ENCODE results near the gene UVRAG. TPM values are rescaled to one million over a fixed set of nuclear protein-coding genes. Genes with fewer than 3 reads are reported as not detected.

The UVRAG gene
- polyA plus RNA-seq, 2 donors, result 3.1 to 3.8 TPM

DNA sequence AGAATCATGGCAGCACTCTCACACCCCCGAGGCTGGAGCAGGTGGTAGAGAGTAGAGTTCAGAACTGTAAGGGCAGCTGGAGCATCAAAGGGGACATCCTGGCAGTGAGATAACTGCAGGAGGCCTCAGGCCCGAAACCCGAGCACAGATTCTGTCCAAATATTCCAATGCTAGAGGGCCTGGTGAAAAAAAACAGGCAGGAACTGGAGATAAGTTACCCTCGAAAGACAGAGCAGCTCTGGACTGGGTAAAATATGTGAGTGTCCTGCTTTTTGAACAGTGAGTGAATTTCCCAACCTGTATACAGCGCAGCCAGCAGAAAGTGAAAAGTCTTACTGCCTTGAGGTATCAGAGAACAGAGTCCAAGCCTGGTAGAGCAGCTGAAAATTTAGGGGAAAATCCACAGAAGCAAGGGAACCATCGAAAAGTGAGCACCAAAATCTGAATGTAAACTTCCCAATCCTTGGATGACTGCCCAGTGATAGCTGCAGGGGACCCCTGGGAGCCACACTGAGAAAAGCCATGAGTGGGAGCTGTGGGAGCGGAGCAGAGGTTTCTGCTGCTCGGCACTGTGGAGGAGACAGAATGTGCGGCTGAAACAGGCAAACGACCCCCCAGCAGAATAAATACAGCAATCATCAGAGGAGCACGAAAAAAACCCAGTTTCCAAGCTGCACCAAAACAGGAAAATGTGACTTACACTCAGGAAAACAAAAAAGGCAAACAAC, 340.7 kb downstream of the UVRAG start:
- Histone ChIP-seq H3K27me3 (ENCODE audit: control insufficient read depth in 1 of 2, insufficient read depth in 2 of 2, low read length in 2 of 2) (no peaks in the 10 kb centered on the region), H3K4me1 (ENCODE audit: control insufficient read depth in 2 of 2, insufficient read depth in 2 of 2, low read length in 1 of 2) (peaks cover 0 to 5% of the 10 kb centered on the region in 2 donors), H3K27ac (ENCODE audit: low read depth in 2 of 2, low read length in 1 of 2) (no peak overlapping the region), H3K9me3 (ENCODE audit: control insufficient read depth in 2 of 2, insufficient read depth in 1 of 2, low read depth in 1 of 2, low read length in 1 of 2) (no peaks in the 10 kb centered on the region), H3K4me3 (ENCODE audit: low read depth in 1 of 2, low read length in 2 of 2) (no peak overlapping the region), H3K36me3 (ENCODE audit: control insufficient read depth in 2 of 2, insufficient read depth in 2 of 2, low read length in 1 of 2) (no peaks in the 10 kb centered on the region)
- 79 to 81% methylated on average over 11 of the region's 11 CpGs for WGBS, 2 donors

GRCh38 chr11:76156971-76157427, 342.0 kb downstream of the UVRAG start:
- no peaks in the 10 kb centered on the region for H3K36me3 ChIP-seq (ENCODE audit: control insufficient read depth in 2 of 2, insufficient read depth in 2 of 2, low read length in 1 of 2)
- H3K9me3 ChIP-seq (ENCODE audit: control insufficient read depth in 2 of 2, insufficient read depth in 1 of 2, low read depth in 1 of 2, low read length in 1 of 2), result no peaks in the 10 kb centered on the region
- H3K4me1 ChIP-seq (ENCODE audit: control insufficient read depth in 2 of 2, insufficient read depth in 2 of 2, low read length in 1 of 2), result peaks cover under 1 to 4% of the 10 kb centered on the region in 2 donors
- no peak overlapping the region for H3K27ac ChIP-seq (ENCODE audit: low read depth in 2 of 2, low read length in 1 of 2)
- WGBS, 2 donors, result 81 to 89% methylated on average over 12 of the region's 12 CpGs
- H3K27me3 ChIP-seq (ENCODE audit: control insufficient read depth in 1 of 2, insufficient read depth in 2 of 2, low read length in 2 of 2), result no peaks in the 10 kb centered on the region
- no peak overlapping the region for H3K4me3 ChIP-seq (ENCODE audit: low read depth in 1 of 2, low read length in 2 of 2)

GRCh38 chr11:76157891-76158290, 342.9 kb downstream of the UVRAG start:
- Histone ChIP-seq H3K4me1 (ENCODE audit: control insufficient read depth in 2 of 2, insufficient read depth in 2 of 2, low read length in 1 of 2) (peaks cover 0 to 4% of the 10 kb centered on the region in 2 donors), H3K4me3 (ENCODE audit: low read depth in 1 of 2, low read length in 2 of 2) (no peak overlapping the region), H3K9me3 (ENCODE audit: control insufficient read depth in 2 of 2, insufficient read depth in 1 of 2, low read depth in 1 of 2, low read length in 1 of 2) (no peaks in the 10 kb centered on the region), H3K36me3 (ENCODE audit: control insufficient read depth in 2 of 2, insufficient read depth in 2 of 2, low read length in 1 of 2) (no peaks in the 10 kb centered on the region), H3K27ac (ENCODE audit: low read depth in 2 of 2, low read length in 1 of 2) (no peak overlapping the region), H3K27me3 (ENCODE audit: control insufficient read depth in 1 of 2, insufficient read depth in 2 of 2, low read length in 2 of 2) (no peaks in the 10 kb centered on the region)
- 77 to 82% methylated on average over 7 of the region's 7 CpGs for WGBS, 2 donors

GRCh38 chr11:76158394-76159302, 343.6 kb downstream of the UVRAG start:
- Histone ChIP-seq H3K9me3 (ENCODE audit: control insufficient read depth in 2 of 2, insufficient read depth in 1 of 2, low read depth in 1 of 2, low read length in 1 of 2) (no peaks in the 10 kb centered on the region), H3K4me3 (ENCODE audit: low read depth in 1 of 2, low read length in 2 of 2) (no peak overlapping the region), H3K27ac (ENCODE audit: low read depth in 2 of 2, low read length in 1 of 2) (no peak overlapping the region), H3K36me3 (ENCODE audit: control insufficient read depth in 2 of 2, insufficient read depth in 2 of 2, low read length in 1 of 2) (no peaks in the 10 kb centered on the region), H3K4me1 (ENCODE audit: control insufficient read depth in 2 of 2, insufficient read depth in 2 of 2, low read length in 1 of 2) (peaks cover 0 to 4% of the 10 kb centered on the region in 2 donors), H3K27me3 (ENCODE audit: control insufficient read depth in 1 of 2, insufficient read depth in 2 of 2, low read length in 2 of 2) (no peaks in the 10 kb centered on the region)
- WGBS, 2 donors, result 85 to 87% methylated on average over 24 of the region's 24 CpGs

GRCh38 chr11:76159303-76159937, 344.4 kb downstream of the UVRAG start:
- H3K4me1 ChIP-seq (ENCODE audit: control insufficient read depth in 2 of 2, insufficient read depth in 2 of 2, low read length in 1 of 2), result peaks cover 0 to 4% of the 10 kb centered on the region in 2 donors
- no peak overlapping the region for H3K4me3 ChIP-seq (ENCODE audit: low read depth in 1 of 2, low read length in 2 of 2)
- 83 to 90% methylated on average over 14 of the region's 14 CpGs for WGBS, 2 donors
- no peak overlapping the region for H3K27ac ChIP-seq (ENCODE audit: low read depth in 2 of 2, low read length in 1 of 2)
- no peaks in the 10 kb centered on the region for H3K36me3 ChIP-seq (ENCODE audit: control insufficient read depth in 2 of 2, insufficient read depth in 2 of 2, low read length in 1 of 2)
- H3K27me3 ChIP-seq (ENCODE audit: control insufficient read depth in 1 of 2, insufficient read depth in 2 of 2, low read length in 2 of 2), result no peaks in the 10 kb centered on the region
- no peaks in the 10 kb centered on the region for H3K9me3 ChIP-seq (ENCODE audit: control insufficient read depth in 2 of 2, insufficient read depth in 1 of 2, low read depth in 1 of 2, low read length in 1 of 2)

DNA sequence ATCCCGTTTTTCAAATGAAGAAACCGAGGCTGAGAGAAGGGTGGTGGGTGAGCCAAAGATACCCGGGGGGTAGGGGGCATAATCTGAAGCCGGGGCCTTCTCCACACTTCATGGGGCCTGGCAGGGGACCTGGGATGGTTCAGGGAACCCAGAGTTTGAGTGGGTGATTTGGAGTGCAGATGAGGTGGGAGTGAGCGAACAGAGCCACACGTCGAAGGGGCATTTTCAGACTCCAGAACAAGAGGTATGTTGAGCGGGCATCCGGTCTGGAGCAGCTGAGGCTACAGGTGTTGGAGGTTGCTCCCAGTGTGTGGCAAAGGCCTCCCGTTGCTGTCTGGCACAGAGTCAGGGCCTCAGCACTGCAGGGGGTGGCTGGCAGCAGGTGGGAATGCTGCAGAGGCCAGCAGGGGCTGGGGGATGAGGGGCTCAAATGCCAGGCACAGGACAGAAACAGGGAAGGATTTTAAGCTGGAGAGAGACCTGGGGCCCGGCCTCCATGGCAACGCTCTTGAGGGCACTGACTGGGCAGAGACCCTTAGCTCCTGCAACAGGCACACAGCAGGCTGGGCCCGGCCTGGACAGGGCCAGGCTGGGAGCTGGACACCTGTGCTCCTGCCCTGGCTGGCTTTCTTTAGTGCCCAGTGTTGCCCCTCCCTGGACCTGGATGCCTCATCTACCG, 345.1 kb downstream of the UVRAG start:
- H3K9me3 ChIP-seq (ENCODE audit: control insufficient read depth in 2 of 2, insufficient read depth in 1 of 2, low read depth in 1 of 2, low read length in 1 of 2), result no peaks in the 10 kb centered on the region
- peaks cover 0 to 4% of the 10 kb centered on the region in 2 donors for H3K4me1 ChIP-seq (ENCODE audit: control insufficient read depth in 2 of 2, insufficient read depth in 2 of 2, low read length in 1 of 2)
- 79 to 83% methylated on average over 12 to 14 of the region's 14 CpGs for WGBS, 2 donors
- no peak overlapping the region for H3K27ac ChIP-seq (ENCODE audit: low read depth in 2 of 2, low read length in 1 of 2)
- H3K27me3 ChIP-seq (ENCODE audit: control insufficient read depth in 1 of 2, insufficient read depth in 2 of 2, low read length in 2 of 2), result no peaks in the 10 kb centered on the region
- H3K36me3 ChIP-seq (ENCODE audit: control insufficient read depth in 2 of 2, insufficient read depth in 2 of 2, low read length in 1 of 2), result no peaks in the 10 kb centered on the region
- H3K4me3 ChIP-seq (ENCODE audit: low read depth in 1 of 2, low read length in 2 of 2), result no peak overlapping the region

- Histone ChIP-seq H3K27me3 (ENCODE audit: control insufficient read depth in 1 of 2, insufficient read depth in 2 of 2, low read length in 2 of 2) (no peaks in the 10 kb centered on the region), H3K4me1 (ENCODE audit: control insufficient read depth in 2 of 2, insufficient read depth in 2 of 2, low read length in 1 of 2) (peaks cover 0 to 4% of the 10 kb centered on the region in 2 donors), H3K9me3 (ENCODE audit: control insufficient read depth in 2 of 2, insufficient read depth in 1 of 2, low read depth in 1 of 2, low read length in 1 of 2) (no peaks in the 10 kb centered on the region), H3K27ac (ENCODE audit: low read depth in 2 of 2, low read length in 1 of 2) (no peak overlapping the region), H3K4me3 (ENCODE audit: low read depth in 1 of 2, low read length in 2 of 2) (no peak overlapping the region), H3K36me3 (ENCODE audit: control insufficient read depth in 2 of 2, insufficient read depth in 2 of 2, low read length in 1 of 2) (no peaks in the 10 kb centered on the region)
- WGBS, 2 donors, result 74 to 86% methylated on average over 8 of the region's 8 CpGs
These were observed 345.8 kb downstream of the UVRAG start for GRCh38 chr11:76160856-76161255.

DNA sequence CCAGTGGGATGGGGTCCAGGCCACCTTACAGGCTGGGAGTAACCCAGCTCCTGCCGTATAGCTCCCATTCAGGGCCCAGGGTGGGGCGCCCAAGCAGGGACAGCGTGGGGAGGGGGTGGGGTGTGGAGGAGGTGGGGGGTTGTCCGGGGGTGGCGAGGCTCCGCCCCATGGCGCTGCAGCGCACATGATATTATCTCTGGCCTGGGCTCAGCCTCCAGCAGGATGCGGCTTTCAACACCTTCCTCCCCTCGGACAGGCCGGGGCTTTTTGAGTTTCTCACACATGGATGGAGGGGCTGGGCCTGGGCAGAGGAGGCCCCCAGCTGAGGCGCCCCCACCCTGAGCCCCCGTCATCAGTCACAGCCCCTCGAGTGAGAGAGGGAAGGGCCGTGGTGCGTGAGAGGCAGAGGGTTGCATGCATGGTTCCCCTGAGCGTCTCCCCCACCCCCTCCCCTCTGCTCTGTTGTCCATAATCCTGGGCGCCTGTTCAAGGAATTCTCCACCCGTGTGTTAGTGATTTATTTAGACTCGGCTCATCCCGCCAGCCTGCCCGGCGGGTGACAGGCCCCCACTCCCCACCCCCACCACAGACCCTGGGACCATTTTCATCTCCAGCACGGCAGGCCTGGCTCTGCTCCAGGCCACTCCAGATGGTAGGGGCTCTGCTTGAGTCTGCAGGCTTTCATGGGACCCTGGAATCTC, 346.4 kb downstream of the UVRAG start:
- Histone ChIP-seq H3K27me3 (ENCODE audit: control insufficient read depth in 1 of 2, insufficient read depth in 2 of 2, low read length in 2 of 2) (no peaks in the 10 kb centered on the region), H3K4me1 (ENCODE audit: control insufficient read depth in 2 of 2, insufficient read depth in 2 of 2, low read length in 1 of 2) (peaks cover 0 to 4% of the 10 kb centered on the region in 2 donors), H3K9me3 (ENCODE audit: control insufficient read depth in 2 of 2, insufficient read depth in 1 of 2, low read depth in 1 of 2, low read length in 1 of 2) (no peaks in the 10 kb centered on the region), H3K4me3 (ENCODE audit: low read depth in 1 of 2, low read length in 2 of 2) (no peak overlapping the region), H3K36me3 (ENCODE audit: control insufficient read depth in 2 of 2, insufficient read depth in 2 of 2, low read length in 1 of 2) (no peaks in the 10 kb centered on the region), H3K27ac (ENCODE audit: low read depth in 2 of 2, low read length in 1 of 2) (no peak overlapping the region)
- WGBS, 2 donors, result 24 to 33% methylated on average over 21 to 24 of the region's 24 CpGs
